Ecto neural progenitor cell (in vitro differentiated cells): Measurements from ENCODE around the gene HS3ST2.
A peak's percentile ranks its signal among the peaks of the same experiment; 100 is the strongest.
"Not testable (repeated sequence)": the region's sequence is repeated elsewhere in the genome, so short reads cannot be mapped to it uniquely, and the experiment has no call there.

ENCODE experiments used
- DNase-seq: peaks from one replicate; pipeline ENCODE4 v3.0.0-alpha.2; 2018; ENCODE audit warnings: low spot score

Gene HS3ST2

GRCh38 chr16:22878955-22879354 lies 65.0 kb downstream of the HS3ST2 start:
- no peak for DNase-seq

- DNase-seq, result no peak
Measured at GRCh38 chr16:22879466-22879865, 65.5 kb downstream of the HS3ST2 start.

GRCh38 chr16:22882981-22883380 lies 69.0 kb downstream of the HS3ST2 start:
- no peak for DNase-seq

DNA sequence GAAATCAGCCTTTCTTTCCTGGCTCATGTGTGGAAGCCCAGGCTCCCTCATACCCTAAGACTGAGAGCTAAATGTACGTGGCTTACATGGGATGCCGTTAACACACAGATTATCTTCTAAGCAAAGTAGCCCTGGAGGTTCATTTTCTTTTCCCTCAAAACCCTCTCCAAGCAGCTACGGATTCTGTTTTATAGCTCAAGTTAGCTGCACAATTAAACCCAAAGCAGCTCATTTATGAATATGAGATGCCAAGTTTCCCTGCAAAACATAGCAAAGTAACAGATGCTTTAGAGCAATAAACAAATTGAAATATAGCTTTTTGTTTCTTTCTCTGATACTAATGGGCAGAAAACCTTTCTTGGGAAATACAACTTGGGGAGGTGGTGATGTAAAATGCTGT lies 72.0 kb downstream of the HS3ST2 start:
- DNase-seq, result no peak

GRCh38 chr16:22886927-22887326 lies 73.0 kb downstream of the HS3ST2 start:
- DNase-seq, result no peak

GRCh38 chr16:22887445-22887844 lies 73.5 kb downstream of the HS3ST2 start:
- no peak for DNase-seq

- no peak for DNase-seq
Measured at GRCh38 chr16:22888791-22889190, 74.8 kb downstream of the HS3ST2 start.

DNA sequence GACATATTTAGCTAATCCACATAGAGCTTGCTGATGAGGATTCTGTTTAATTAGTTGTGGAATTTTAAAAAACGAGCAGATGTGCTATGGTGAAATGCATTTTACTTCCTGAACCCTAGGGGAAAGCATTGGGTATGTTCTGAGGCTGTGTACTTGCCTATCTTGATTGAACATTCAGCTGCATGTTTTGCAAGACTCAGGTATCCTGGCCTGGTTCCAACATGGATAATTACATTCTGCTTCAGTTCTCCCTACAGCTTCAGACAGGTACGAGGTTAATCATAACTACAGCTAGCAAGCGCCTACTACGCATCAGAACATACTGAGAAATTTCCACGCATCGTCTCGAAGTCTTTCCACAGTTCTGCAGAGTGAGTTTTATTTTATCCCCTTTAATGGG lies 77.0 kb downstream of the HS3ST2 start:
- no peak for DNase-seq

GRCh38 chr16:22897184-22897583 lies 83.2 kb downstream of the HS3ST2 start:
- DNase-seq, result no peak

DNA sequence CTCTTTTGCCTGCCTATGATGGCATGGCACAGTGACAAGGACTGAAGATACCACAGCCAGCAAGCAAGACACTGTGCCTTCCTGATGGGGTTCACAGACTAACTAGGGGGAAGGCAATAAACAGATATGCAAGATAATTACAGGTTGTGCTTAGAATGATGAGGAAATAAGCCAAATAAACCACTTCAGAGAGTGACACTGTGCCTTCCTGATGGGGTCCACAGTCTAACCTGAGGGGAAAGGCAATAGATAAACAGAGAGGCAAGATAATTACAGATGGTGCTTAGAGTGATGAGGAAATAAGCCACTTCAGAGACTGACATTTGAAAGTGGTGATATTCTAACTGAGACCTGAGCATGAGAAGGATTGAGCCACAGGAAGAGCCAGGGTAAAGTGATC lies 84.2 kb downstream of the HS3ST2 start:
- DNase-seq, result no peak

- peak; percentile 87 for DNase-seq
Measured at GRCh38 chr16:22898874-22899348, 84.9 kb downstream of the HS3ST2 start.

DNA sequence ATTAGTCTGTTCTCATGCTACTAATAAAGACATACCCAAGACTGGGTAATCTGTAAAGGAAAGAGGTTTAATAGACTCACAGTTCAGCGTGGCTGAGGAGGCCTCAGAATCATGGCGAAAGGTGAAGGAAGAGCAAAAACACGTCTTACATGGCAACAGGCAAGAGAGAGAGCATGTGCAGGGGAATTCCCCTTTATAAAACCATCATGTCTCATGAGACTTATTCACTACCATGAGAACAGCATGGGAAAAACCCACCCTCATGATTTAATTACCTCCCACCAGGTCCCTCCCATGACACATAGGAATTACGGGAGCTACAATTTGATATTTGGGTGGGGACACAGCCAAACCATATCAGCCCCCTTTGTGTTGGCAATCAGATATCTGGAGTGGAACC lies 85.6 kb downstream of the HS3ST2 start:
- not testable (repeated sequence) for DNase-seq

- DNase-seq, result no peak
Measured at GRCh38 chr16:22900863-22901262, 86.9 kb downstream of the HS3ST2 start.

GRCh38 chr16:22901563-22901962 lies 87.6 kb downstream of the HS3ST2 start:
- no peak for DNase-seq

DNA sequence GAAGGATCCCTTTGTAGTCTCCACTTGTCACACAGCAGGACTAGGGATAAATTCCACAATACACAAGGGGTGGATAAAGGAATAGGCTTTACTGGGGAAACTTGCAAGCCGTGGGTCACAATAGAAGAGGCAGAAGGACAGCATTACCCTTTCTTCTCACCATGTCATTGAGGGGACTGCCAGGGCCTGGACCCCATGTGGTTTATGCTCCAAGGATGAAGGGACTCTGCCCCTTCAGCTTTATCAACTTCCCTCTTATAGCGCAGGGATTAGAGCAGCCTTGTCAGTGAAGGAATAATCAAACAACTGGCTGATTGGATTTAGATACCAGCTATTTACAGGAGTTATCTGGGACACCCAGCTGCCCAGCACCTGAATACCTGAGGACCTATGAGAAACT lies 89.8 kb downstream of the HS3ST2 start:
- DNase-seq, result no peak

GRCh38 chr16:22912654-22913053 lies 98.7 kb downstream of the HS3ST2 start:
- DNase-seq, result no peak

DNA sequence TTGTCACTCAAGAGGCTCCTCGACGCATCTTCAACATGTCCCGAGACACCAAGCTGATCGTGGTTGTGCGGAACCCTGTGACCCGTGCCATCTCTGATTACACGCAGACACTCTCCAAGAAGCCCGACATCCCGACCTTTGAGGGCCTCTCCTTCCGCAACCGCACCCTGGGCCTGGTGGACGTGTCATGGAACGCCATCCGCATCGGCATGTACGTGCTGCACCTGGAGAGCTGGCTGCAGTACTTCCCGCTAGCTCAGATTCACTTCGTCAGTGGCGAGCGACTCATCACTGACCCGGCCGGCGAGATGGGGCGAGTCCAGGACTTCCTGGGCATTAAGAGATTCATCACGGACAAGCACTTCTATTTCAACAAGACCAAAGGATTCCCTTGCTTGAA lies 101.0 kb downstream of the HS3ST2 start:
- DNase-seq, result no peak

DNA sequence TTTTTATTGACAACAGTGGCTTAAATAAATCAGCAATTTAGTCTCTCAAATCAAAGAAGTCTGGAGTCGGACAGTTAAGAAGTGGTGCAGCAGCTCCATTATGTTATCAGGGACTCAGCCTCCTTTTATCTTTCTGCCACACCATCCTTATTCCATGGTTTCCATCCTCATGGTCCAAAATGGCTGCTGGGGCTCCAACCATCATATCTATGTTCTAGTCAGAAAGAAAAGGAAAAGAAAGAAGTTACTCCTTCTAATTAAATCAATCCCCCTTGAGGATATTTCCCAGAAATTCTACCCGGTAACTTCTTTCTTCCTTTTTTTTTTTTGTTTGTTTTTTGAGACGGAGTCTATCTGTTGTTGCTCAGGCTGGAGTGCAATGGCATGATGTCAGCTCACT lies 109.5 kb downstream of the HS3ST2 start:
- no peak for DNase-seq

DNA sequence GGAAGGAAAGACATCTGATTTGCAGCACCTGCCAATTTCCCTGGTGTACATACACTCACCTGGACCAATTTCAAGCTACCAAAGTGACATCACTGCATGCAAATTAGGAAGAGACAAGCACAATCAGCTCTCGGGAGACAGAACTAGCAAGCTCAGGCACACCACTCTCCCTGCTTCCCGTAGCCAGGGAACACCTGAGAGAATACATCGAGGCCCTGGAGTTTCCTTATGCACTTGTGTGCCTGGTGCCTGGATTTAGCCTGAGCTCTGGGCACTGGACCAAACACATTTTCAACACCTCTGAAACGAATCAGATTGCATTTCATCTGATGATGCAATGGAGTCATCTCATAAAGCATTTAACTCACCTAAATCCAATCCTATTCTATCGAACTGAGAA lies 110.5 kb downstream of the HS3ST2 start:
- no peak for DNase-seq

GRCh38 chr16:22926105-22926751 lies 112.3 kb downstream of the HS3ST2 start:
- DNase-seq, result no peak

GRCh38 chr16:22927306-22927705 lies 113.3 kb downstream of the HS3ST2 start:
- no peak for DNase-seq

- DNase-seq, result no peak
Measured at GRCh38 chr16:22928882-22929435, 115.0 kb downstream of the HS3ST2 start.

DNA sequence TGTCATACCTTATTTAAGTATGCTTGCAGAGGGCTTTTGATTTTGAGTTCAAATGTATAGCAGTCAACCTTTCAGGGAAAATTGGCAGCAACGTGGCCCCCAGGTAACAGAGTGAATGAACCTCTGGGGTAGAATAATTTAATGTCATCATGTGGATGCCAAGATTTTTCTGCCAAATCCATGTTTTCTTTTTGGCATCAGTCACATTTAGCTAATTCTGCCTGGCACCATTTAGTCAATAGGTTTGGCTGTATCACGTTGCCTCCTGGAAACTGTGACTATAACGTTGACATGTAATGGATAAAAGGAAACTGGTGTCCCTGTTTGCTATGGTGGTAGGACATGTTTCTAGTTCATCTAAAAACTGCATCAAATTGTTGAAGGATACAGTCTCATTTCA lies 115.5 kb downstream of the HS3ST2 start:
- no peak for DNase-seq
